Measurements from ENCODE around the gene GARIN1A. TPM values are rescaled to one million over a fixed set of nuclear protein-coding genes. Genes with fewer than 3 reads are reported as not detected.

GARIN1A gene
- total RNA-seq, 2 donors from 2014 or later, result 0.15 to 0.64 TPM

DNA sequence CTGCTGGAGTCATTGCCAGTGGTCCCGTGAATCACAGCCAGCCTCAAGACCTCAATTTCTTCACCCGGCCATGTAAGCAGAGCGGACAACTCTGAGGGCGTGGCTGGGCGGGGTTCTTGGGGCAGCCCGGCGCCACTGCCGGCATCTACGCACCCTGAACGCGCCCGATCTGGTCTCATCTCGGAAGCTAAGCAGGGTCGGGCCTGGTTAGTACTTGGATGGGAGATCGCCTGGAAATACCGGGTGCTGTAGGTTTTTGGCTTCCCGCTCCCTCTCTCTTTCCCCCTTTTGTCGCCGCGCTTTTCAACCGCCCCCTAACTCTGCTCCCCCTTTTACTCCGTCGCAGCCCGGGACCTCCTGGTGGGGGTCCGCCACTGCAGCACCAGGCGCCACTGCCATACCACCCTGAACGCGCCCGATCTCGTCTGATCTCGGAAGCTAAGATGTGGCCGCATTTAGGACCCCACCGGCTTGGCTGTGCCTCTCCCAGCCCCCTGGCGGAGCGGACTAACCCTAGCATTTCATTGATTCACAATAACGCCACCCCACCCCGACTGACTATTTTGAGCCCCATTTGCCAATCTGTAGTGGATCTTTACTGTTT, 25.3 kb downstream of the GARIN1A start:
- H3K9me3 Mint-ChIP-seq, result no peaks in the 10 kb centered on the region
- DNase-seq, result peak; percentile 95
- Histone ChIP-seq H3K9me3 (ENCODE audit: control insufficient read depth, low read length) (no peaks in the 10 kb centered on the region), H3K9ac (ENCODE audit: extremely low read depth, low read length, poor library complexity, severe bottlenecking) (no peak overlapping the region), H3K27ac (ENCODE audit: low read depth, low read length) (no peak overlapping the region), H3K27me3 (ENCODE audit: control insufficient read depth, insufficient read depth, low read length, poor library complexity, severe bottlenecking) (peaks cover 18% of the 10 kb centered on the region), H3K4me3 (ENCODE audit: low read length) (peak overlapping the region; percentile 74), H3K4me1 (ENCODE audit: control insufficient read depth, insufficient read depth, low read length) (no peaks in the 10 kb centered on the region), H3K36me3 (ENCODE audit: control insufficient read depth, insufficient read depth, low read length) (no peaks in the 10 kb centered on the region)
- TF ChIP-seq, protein P1, sequence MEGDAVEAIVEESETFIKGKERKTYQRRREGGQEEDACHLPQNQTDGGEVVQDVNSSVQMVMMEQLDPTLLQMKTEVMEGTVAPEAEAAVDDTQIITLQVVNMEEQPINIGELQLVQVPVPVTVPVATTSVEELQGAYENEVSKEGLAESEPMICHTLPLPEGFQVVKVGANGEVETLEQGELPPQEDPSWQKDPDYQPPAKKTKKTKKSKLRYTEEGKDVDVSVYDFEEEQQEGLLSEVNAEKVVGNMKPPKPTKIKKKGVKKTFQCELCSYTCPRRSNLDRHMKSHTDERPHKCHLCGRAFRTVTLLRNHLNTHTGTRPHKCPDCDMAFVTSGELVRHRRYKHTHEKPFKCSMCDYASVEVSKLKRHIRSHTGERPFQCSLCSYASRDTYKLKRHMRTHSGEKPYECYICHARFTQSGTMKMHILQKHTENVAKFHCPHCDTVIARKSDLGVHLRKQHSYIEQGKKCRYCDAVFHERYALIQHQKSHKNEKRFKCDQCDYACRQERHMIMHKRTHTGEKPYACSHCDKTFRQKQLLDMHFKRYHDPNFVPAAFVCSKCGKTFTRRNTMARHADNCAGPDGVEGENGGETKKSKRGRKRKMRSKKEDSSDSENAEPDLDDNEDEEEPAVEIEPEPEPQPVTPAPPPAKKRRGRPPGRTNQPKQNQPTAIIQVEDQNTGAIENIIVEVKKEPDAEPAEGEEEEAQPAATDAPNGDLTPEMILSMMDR (conservative IDR thresholded peaks at IDR 0.05), result peak; percentile 76
- peaks cover 11% of the 10 kb centered on the region for H3K4me1 Mint-ChIP-seq
- H3K4me3 Mint-ChIP-seq, result peak overlapping the region; percentile 75
- H3K27me3 Mint-ChIP-seq (ENCODE audit: insufficient read depth), result peaks cover 30% of the 10 kb centered on the region
- no peaks in the 10 kb centered on the region for H3K36me3 Mint-ChIP-seq (ENCODE audit: low read depth)
- H3K27ac Mint-ChIP-seq, result peak overlapping the region; percentile 71
- WGBS, 2 experiments (ENCODE audit: insufficient coverage in 1 of 2, insufficient read length in 1 of 2), result 28 to 60% methylated on average over 18 to 37 of the region's 37 CpGs

DNA sequence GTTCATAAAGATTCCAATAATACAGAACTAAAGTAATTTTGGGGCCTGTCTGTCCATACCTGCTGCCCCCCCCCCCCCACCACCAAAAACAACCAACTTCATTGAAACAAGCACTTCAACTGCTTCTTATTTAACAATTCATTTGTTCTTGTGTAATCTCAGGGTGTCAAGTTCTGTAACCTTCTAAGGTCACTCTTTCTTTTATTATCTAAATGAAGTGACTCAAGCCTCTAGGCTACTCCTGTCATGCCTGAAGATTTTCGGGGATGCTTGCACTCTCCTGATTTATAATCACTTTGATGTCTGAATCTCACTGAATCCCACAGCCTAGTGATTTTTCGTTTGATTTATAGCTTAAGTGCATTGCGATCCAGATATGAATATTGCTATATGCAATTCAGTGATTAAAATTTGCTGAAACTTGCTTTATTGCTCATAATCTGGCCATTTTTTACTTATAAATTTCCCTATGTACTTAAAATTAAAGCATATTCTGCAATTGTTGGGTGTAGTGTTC, 27.2 kb downstream of the GARIN1A start:
- H3K27me3 Mint-ChIP-seq (ENCODE audit: insufficient read depth), result peaks cover 28% of the 10 kb centered on the region
- 33 to 67% methylated on average over 1 to 3 of the region's 3 CpGs for WGBS, 2 experiments (ENCODE audit: insufficient coverage in 1 of 2, insufficient read length in 1 of 2)
- no peak overlapping the region for H3K27ac Mint-ChIP-seq
- Histone ChIP-seq H3K27me3 (ENCODE audit: control insufficient read depth, insufficient read depth, low read length, poor library complexity, severe bottlenecking) (peaks cover 18% of the 10 kb centered on the region), H3K36me3 (ENCODE audit: control insufficient read depth, insufficient read depth, low read length) (no peaks in the 10 kb centered on the region), H3K27ac (ENCODE audit: low read depth, low read length) (no peak overlapping the region), H3K9ac (ENCODE audit: extremely low read depth, low read length, poor library complexity, severe bottlenecking) (no peak overlapping the region), H3K4me1 (ENCODE audit: control insufficient read depth, insufficient read depth, low read length) (no peaks in the 10 kb centered on the region), H3K4me3 (ENCODE audit: low read length) (no peak overlapping the region), H3K9me3 (ENCODE audit: control insufficient read depth, low read length) (no peaks in the 10 kb centered on the region)
- no peak for DNase-seq
- TF ChIP-seq, protein P1 (conservative IDR thresholded peaks at IDR 0.05), result no peak
- no peaks in the 10 kb centered on the region for H3K36me3 Mint-ChIP-seq (ENCODE audit: low read depth)
- no peak overlapping the region for H3K4me3 Mint-ChIP-seq
- H3K4me1 Mint-ChIP-seq, result peaks cover 15% of the 10 kb centered on the region
- H3K9me3 Mint-ChIP-seq, result no peaks in the 10 kb centered on the region

DNA sequence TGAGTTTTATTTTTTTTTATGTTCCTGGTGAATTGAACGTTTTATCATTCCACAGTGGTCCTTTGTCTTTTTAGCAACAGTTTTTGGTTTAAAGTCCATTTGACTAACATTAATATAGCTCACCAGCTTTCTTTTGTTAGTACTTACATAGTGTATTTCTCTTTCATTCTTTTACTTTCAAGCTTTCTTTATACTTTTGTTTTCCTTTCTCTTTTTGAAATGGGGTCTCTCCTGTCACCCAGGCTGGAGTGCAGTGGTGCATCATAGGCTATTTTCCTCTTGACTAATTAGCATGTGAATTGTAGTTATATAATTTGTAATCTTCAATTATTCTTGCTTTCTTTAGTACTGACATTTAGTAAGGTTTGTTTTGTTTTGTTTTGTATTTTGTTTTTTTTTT, 27.8 kb downstream of the GARIN1A start:
- H3K9me3 Mint-ChIP-seq, result no peaks in the 10 kb centered on the region
- Histone ChIP-seq H3K27me3 (ENCODE audit: control insufficient read depth, insufficient read depth, low read length, poor library complexity, severe bottlenecking) (peaks cover 18% of the 10 kb centered on the region), H3K4me1 (ENCODE audit: control insufficient read depth, insufficient read depth, low read length) (no peaks in the 10 kb centered on the region), H3K27ac (ENCODE audit: low read depth, low read length) (no peak overlapping the region), H3K9me3 (ENCODE audit: control insufficient read depth, low read length) (no peaks in the 10 kb centered on the region), H3K4me3 (ENCODE audit: low read length) (no peak overlapping the region), H3K36me3 (ENCODE audit: control insufficient read depth, insufficient read depth, low read length) (no peaks in the 10 kb centered on the region), H3K9ac (ENCODE audit: extremely low read depth, low read length, poor library complexity, severe bottlenecking) (no peak overlapping the region)
- no peak overlapping the region for H3K4me3 Mint-ChIP-seq
- TF ChIP-seq, protein P1 (conservative IDR thresholded peaks at IDR 0.05), result no peak
- WGBS, 2 experiments (ENCODE audit: insufficient coverage in 1 of 2, insufficient read length in 1 of 2), result 91% methylated on average over 1 of the region's 1 CpG; no CpG with 5 or more reads in 1 of the 2 experiments
- H3K36me3 Mint-ChIP-seq (ENCODE audit: low read depth), result no peaks in the 10 kb centered on the region
- no peak for DNase-seq
- H3K27ac Mint-ChIP-seq, result no peak overlapping the region
- peaks cover 28% of the 10 kb centered on the region for H3K27me3 Mint-ChIP-seq (ENCODE audit: insufficient read depth)
- H3K4me1 Mint-ChIP-seq, result peaks cover 15% of the 10 kb centered on the region
